ENCODE data around the gene TOPAZ1.

The TOPAZ1 gene

GRCh38 chr3:44297255-44297654, 55.6 kb downstream of the TOPAZ1 start:
- no peaks in the 10 kb centered on the region for H3K36me3 ChIP-seq (ENCODE audit: insufficient read depth, low read depth, low read length)
- no peaks in the 10 kb centered on the region for H3K9me3 ChIP-seq (ENCODE audit: insufficient read depth, low read depth, low read length)

GRCh38 chr3:44301746-44302145, 60.1 kb downstream of the TOPAZ1 start:
- H3K27me3 ChIP-seq (ENCODE audit: insufficient read depth, low read length) = no peaks in the 10 kb centered on the region
- no peak overlapping the region for H3K9ac ChIP-seq (ENCODE audit: low read depth, low read length)
- no peaks in the 10 kb centered on the region for H3K4me1 ChIP-seq (ENCODE audit: insufficient read depth, low read length)
- no peak overlapping the region for H3K4me3 ChIP-seq (ENCODE audit: low read length)
- no peaks in the 10 kb centered on the region for H3K9me3 ChIP-seq (ENCODE audit: insufficient read depth, low read depth, low read length)
- no peaks in the 10 kb centered on the region for H3K36me3 ChIP-seq (ENCODE audit: insufficient read depth, low read depth, low read length)
- H3K27ac ChIP-seq (ENCODE audit: low read length) = no peak overlapping the region

More at GRCh38 chr3:44297255-44297654, 55.6 kb downstream of the TOPAZ1 start:
- Histone ChIP-seq H3K4me1 (ENCODE audit: insufficient read depth, low read length) (no peaks in the 10 kb centered on the region), H3K27me3 (ENCODE audit: insufficient read depth, low read length) (no peaks in the 10 kb centered on the region), H3K9ac (ENCODE audit: low read depth, low read length) (no peak overlapping the region), H3K4me3 (ENCODE audit: low read length) (no peak overlapping the region), H3K27ac (ENCODE audit: low read length) (no peak overlapping the region)

GRCh38 chr3:44309500-44309899, 67.8 kb downstream of the TOPAZ1 start:
- Histone ChIP-seq H3K9ac (ENCODE audit: low read depth, low read length) (no peak overlapping the region), H3K4me1 (ENCODE audit: insufficient read depth, low read length) (no peaks in the 10 kb centered on the region), H3K9me3 (ENCODE audit: insufficient read depth, low read depth, low read length) (no peaks in the 10 kb centered on the region), H3K4me3 (ENCODE audit: low read length) (no peak overlapping the region), H3K27ac (ENCODE audit: low read length) (no peak overlapping the region), H3K27me3 (ENCODE audit: insufficient read depth, low read length) (no peaks in the 10 kb centered on the region), H3K36me3 (ENCODE audit: insufficient read depth, low read depth, low read length) (no peaks in the 10 kb centered on the region)

- no peaks in the 10 kb centered on the region for H3K36me3 ChIP-seq (ENCODE audit: insufficient read depth, low read depth, low read length)
- H3K27ac ChIP-seq (ENCODE audit: low read length) = no peak overlapping the region
- no peaks in the 10 kb centered on the region for H3K4me1 ChIP-seq (ENCODE audit: insufficient read depth, low read length)
- no peaks in the 10 kb centered on the region for H3K9me3 ChIP-seq (ENCODE audit: insufficient read depth, low read depth, low read length)
- H3K9ac ChIP-seq (ENCODE audit: low read depth, low read length) = no peak overlapping the region
- H3K27me3 ChIP-seq (ENCODE audit: insufficient read depth, low read length) = no peaks in the 10 kb centered on the region
- H3K4me3 ChIP-seq (ENCODE audit: low read length) = no peak overlapping the region
Measured at GRCh38 chr3:44318891-44319311, 77.2 kb downstream of the TOPAZ1 start.

GRCh38 chr3:44321335-44321734, 79.6 kb downstream of the TOPAZ1 start:
- H3K27me3 ChIP-seq (ENCODE audit: insufficient read depth, low read length) = no peaks in the 10 kb centered on the region
- H3K9ac ChIP-seq (ENCODE audit: low read depth, low read length) = no peak overlapping the region
- H3K27ac ChIP-seq (ENCODE audit: low read length) = no peak overlapping the region

DNA sequence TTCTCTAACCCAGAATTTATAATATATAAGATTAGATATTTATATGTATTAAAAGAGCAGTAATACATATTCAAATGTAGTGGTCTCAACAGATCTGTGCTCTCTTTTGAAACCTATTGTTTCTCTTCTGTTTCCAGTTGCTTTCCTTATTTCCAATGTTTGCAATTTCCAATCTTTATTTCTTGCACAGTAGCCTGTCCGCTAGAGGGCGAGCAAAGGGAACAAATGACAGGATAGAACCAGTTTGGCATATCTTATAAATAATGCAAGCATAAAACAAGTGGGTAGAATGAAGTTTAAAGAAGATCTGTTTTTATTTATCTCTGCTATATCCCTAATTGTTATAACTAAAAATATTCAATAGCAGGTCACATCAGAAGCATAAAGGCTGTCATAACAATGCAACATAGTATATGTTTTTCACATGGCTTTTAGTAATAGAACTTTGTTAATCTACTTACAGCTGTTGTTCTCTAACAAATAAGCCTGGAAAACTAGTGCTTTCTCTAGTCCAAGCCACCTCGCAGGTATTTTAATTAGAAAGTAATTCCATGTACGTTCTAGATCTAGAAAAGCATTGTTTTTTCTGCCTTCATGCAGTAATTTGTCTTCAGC, 81.8 kb downstream of the TOPAZ1 start:
- H3K27me3 ChIP-seq (ENCODE audit: insufficient read depth, low read length) = no peaks in the 10 kb centered on the region
- H3K27ac ChIP-seq (ENCODE audit: low read length) = no peak overlapping the region
- no peaks in the 10 kb centered on the region for H3K9me3 ChIP-seq (ENCODE audit: insufficient read depth, low read depth, low read length)
- no peak overlapping the region for H3K9ac ChIP-seq (ENCODE audit: low read depth, low read length)
- no peaks in the 10 kb centered on the region for H3K4me1 ChIP-seq (ENCODE audit: insufficient read depth, low read length)
- no peaks in the 10 kb centered on the region for H3K36me3 ChIP-seq (ENCODE audit: insufficient read depth, low read depth, low read length)
- no peak overlapping the region for H3K4me3 ChIP-seq (ENCODE audit: low read length)

More at GRCh38 chr3:44321335-44321734, 79.6 kb downstream of the TOPAZ1 start:
- Histone ChIP-seq H3K36me3 (ENCODE audit: insufficient read depth, low read depth, low read length) (no peaks in the 10 kb centered on the region), H3K9me3 (ENCODE audit: insufficient read depth, low read depth, low read length) (no peaks in the 10 kb centered on the region), H3K4me1 (ENCODE audit: insufficient read depth, low read length) (no peaks in the 10 kb centered on the region), H3K4me3 (ENCODE audit: low read length) (no peak overlapping the region)

DNA sequence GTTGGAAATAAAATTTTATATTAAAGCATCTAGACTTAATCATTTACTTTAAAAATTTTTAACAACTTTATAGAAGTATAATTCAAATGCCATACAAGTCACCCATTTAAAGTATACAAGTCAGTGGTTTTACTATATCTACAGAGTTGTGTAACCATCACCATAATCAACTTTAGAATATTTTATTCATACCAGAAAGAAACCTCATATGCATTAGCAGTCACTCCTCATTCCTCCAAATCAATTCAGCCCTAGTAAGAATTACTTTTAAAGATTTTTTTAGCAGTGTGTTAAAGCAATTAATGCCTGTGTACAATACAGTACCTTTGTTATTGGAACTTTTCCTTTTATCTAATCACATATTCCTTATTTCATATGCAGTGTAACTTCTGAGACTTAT, 82.9 kb downstream of the TOPAZ1 start:
- no peak overlapping the region for H3K9ac ChIP-seq (ENCODE audit: low read depth, low read length)
- no peak overlapping the region for H3K4me3 ChIP-seq (ENCODE audit: low read length)
- H3K27me3 ChIP-seq (ENCODE audit: insufficient read depth, low read length) = no peaks in the 10 kb centered on the region
- no peaks in the 10 kb centered on the region for H3K4me1 ChIP-seq (ENCODE audit: insufficient read depth, low read length)
- no peaks in the 10 kb centered on the region for H3K9me3 ChIP-seq (ENCODE audit: insufficient read depth, low read depth, low read length)
- H3K27ac ChIP-seq (ENCODE audit: low read length) = no peak overlapping the region
- H3K36me3 ChIP-seq (ENCODE audit: insufficient read depth, low read depth, low read length) = no peaks in the 10 kb centered on the region

DNA sequence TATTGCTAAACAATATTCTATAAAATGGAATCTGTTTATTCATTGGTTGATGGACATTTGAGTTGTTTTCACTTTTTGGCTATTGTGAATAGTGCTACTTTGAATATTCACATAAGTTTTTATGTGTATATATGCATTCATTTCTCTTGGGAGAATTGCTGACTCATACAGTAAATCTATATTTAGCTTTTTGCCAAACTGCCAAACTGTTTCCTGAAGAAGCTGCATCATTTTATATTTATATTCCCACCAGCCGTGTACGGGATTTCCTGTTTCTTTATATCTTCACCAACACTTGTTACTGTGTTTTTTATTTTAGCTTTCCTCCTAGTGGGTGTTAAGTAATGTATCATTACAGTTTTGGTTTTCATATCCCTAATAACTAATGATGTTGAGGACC, 84.3 kb downstream of the TOPAZ1 start:
- H3K9me3 ChIP-seq (ENCODE audit: insufficient read depth, low read depth, low read length) = no peaks in the 10 kb centered on the region
- H3K36me3 ChIP-seq (ENCODE audit: insufficient read depth, low read depth, low read length) = no peaks in the 10 kb centered on the region
- no peaks in the 10 kb centered on the region for H3K4me1 ChIP-seq (ENCODE audit: insufficient read depth, low read length)
- H3K27ac ChIP-seq (ENCODE audit: low read length) = no peak overlapping the region
- H3K4me3 ChIP-seq (ENCODE audit: low read length) = no peak overlapping the region
- H3K27me3 ChIP-seq (ENCODE audit: insufficient read depth, low read length) = no peaks in the 10 kb centered on the region
- no peak overlapping the region for H3K9ac ChIP-seq (ENCODE audit: low read depth, low read length)

DNA sequence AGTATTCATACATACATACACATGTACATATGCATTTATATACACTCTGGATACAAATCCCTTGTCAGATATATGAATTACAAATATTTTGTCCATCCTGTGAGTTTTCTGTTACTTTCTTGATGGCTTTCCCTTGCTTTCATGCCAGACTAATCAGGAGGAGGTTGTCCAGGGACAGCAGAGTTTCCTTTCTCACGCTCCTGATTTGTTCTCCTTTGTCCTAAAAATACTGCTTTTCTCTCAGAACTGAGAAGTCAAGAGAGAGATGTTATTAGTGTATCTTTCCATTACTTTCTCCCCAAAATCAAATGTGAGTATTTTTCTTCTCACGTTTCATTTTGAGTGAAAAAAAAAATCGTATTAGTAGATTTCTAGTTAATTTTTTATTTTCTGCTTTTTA, 84.8 kb downstream of the TOPAZ1 start:
- Histone ChIP-seq H3K4me3 (ENCODE audit: low read length) (no peak overlapping the region), H3K4me1 (ENCODE audit: insufficient read depth, low read length) (no peaks in the 10 kb centered on the region), H3K27ac (ENCODE audit: low read length) (no peak overlapping the region), H3K9ac (ENCODE audit: low read depth, low read length) (no peak overlapping the region), H3K27me3 (ENCODE audit: insufficient read depth, low read length) (no peaks in the 10 kb centered on the region), H3K36me3 (ENCODE audit: insufficient read depth, low read depth, low read length) (no peaks in the 10 kb centered on the region), H3K9me3 (ENCODE audit: insufficient read depth, low read depth, low read length) (no peaks in the 10 kb centered on the region)

GRCh38 chr3:44329946-44330345, 88.3 kb downstream of the TOPAZ1 start:
- Histone ChIP-seq H3K9ac (ENCODE audit: low read depth, low read length) (no peak overlapping the region), H3K27ac (ENCODE audit: low read length) (no peak overlapping the region), H3K9me3 (ENCODE audit: insufficient read depth, low read depth, low read length) (no peaks in the 10 kb centered on the region), H3K4me1 (ENCODE audit: insufficient read depth, low read length) (no peaks in the 10 kb centered on the region), H3K27me3 (ENCODE audit: insufficient read depth, low read length) (0 out of 2 replicates have a peak, but pooled peaks cover 5% of the 10 kb centered on the region), H3K36me3 (ENCODE audit: insufficient read depth, low read depth, low read length) (no peaks in the 10 kb centered on the region), H3K4me3 (ENCODE audit: low read length) (no peak overlapping the region)

- Histone ChIP-seq H3K27me3 (ENCODE audit: insufficient read depth, low read length) (0 out of 2 replicates have a peak, but pooled peaks cover 5% of the 10 kb centered on the region), H3K4me1 (ENCODE audit: insufficient read depth, low read length) (no peaks in the 10 kb centered on the region), H3K27ac (ENCODE audit: low read length) (no peak overlapping the region), H3K4me3 (ENCODE audit: low read length) (no peak overlapping the region), H3K9ac (ENCODE audit: low read depth, low read length) (no peak overlapping the region), H3K9me3 (ENCODE audit: insufficient read depth, low read depth, low read length) (no peaks in the 10 kb centered on the region), H3K36me3 (ENCODE audit: insufficient read depth, low read depth, low read length) (no peaks in the 10 kb centered on the region)
Measured at GRCh38 chr3:44330444-44330843, 88.8 kb downstream of the TOPAZ1 start.

DNA sequence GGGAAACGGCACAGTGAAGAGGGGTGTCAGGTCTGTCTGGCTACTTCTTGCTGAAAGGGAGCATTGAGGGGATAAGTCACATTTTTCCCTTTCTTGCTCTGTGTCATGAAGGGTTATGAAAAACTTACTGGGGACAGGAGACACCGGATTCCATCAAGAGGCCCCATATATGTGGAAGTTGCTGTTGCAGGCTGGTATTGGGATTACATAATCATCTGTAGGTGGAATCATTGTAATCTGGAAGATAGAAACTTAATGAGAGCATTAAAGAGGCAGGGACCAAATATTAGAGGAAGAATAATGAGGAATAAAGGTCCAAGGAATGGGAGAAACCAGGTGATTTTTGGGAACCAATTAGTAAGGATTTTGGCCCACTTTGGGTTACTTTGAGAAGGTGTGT, 92.6 kb downstream of the TOPAZ1 start:
- 0 out of 2 replicates have a peak, but pooled peaks cover 3% of the 10 kb centered on the region for H3K4me1 ChIP-seq (ENCODE audit: insufficient read depth, low read length)
- H3K36me3 ChIP-seq (ENCODE audit: insufficient read depth, low read depth, low read length) = no peaks in the 10 kb centered on the region
- no peak overlapping the region for H3K4me3 ChIP-seq (ENCODE audit: low read length)
- H3K27me3 ChIP-seq (ENCODE audit: insufficient read depth, low read length) = 0 out of 2 replicates have a peak, but pooled peaks cover 5% of the 10 kb centered on the region
- H3K9me3 ChIP-seq (ENCODE audit: insufficient read depth, low read depth, low read length) = no peaks in the 10 kb centered on the region
- H3K27ac ChIP-seq (ENCODE audit: low read length) = no peak overlapping the region
- no peak overlapping the region for H3K9ac ChIP-seq (ENCODE audit: low read depth, low read length)

All from iPS-20b (cell line).